Stimulated activated CD8-positive, alpha-beta memory T cell treated with anti-CD3 and anti-CD28 coated beads, Interleukin-7, amount 100 ng/mL, for 4 hours (primary cell): ENCODE results near the gene ERMARD.

Experiments used
- DNase-seq, 2 donors: peaks; one replicate each; pipeline ENCODE4 v3.0.0-alpha.2; 2020; ENCODE audit warnings: low read depth in 2 of 2

ERMARD gene

DNA sequence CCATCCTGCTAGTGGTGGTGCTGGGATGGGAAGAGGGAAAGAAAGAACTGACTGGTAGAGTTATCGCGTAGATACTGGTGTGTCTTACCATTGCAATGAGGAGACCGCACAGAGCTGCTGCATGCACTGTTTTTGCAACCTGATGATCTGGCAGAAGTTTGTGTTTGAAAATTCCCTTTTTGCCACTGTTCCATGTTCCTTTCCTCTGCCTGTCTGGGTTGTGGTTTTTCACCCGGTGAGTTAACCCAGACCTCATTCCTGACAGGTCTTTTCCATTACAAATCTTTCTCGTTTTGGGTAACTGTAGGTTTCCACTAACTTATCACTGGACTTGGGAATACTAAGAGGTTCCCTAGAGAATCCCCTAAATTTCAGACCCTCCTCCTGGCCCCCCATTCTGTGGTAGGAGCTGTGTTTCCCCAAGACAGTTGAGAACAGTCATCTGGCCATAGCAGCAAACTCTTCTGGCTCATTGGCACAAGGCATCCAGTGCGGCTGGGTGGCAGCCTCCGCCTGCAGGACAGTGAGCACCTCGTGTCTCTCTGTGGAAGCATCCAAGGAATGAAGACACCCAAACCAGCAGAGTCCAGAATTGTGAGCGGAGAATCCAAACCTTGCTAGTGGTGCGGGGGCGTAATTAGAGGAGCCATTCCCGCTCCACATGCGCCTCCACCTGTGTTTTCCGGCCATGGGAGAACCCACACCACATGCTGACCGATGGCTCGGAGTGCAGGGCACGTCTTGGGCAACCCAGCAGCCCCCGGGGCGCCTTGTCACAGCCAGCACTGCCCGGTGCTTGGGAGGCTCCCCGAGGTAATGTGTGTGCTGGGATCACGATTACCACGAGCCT is 32.8 kb downstream of the ERMARD start:
- DNase-seq = no peak

DNA sequence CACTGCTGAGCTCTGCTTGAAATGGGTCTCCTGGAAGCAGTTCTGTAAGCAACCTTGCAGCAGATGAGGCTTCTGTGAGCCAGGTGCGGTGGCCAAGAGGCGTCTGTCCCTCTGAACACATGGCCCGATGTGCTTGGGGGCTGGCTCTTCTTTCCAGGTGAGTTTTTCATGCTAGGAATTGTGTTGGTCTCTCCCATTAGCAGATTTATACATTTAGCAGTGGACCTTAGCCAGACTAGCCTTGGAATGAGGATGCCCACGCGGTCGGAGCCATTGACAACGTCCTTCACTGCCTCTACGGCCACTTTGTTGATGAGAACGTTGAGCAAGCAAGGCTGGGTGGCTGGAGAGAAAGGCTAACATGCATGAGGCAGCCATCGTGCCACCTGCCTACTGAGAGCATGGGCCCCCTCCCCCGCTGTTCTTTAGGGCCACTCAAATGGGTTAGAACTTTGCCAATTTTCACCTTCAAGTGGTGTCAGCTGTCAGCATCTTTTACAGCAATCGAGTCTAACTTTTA is 33.5 kb downstream of the ERMARD start:
- no peak for DNase-seq

GRCh38 chr6:169785566-169785965 is 34.1 kb downstream of the ERMARD start:
- no peak for DNase-seq

- DNase-seq = no peak
Measured at GRCh38 chr6:169786349-169786748, 34.9 kb downstream of the ERMARD start.

DNA sequence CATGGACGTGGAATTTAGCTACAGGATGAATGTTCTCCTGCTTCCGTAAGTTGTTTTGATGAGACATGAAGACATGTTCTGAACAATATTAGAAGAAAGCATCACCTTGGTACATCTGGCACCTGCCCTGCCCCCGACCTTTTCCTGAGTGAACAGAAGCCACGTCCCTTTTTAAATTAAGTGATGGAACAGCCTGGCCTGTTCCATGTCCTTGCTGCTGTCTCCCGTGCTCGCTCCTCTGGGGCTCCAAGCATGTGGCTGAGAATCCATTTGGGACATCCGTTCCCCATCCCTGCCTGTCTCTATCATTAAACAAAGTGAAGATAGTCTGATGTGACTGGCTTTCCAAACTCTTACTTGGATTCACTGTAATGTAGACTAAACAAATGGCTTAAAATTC is 36.4 kb downstream of the ERMARD start:
- no peak for DNase-seq

GRCh38 chr6:169788809-169789145 is 37.4 kb downstream of the ERMARD start:
- DNase-seq = no peak

- no peak for DNase-seq
Measured at GRCh38 chr6:169789146-169789943, 37.9 kb downstream of the ERMARD start.

GRCh38 chr6:169789944-169790927 is 38.8 kb downstream of the ERMARD start:
- DNase-seq = peak; percentile 43 to 53

DNA sequence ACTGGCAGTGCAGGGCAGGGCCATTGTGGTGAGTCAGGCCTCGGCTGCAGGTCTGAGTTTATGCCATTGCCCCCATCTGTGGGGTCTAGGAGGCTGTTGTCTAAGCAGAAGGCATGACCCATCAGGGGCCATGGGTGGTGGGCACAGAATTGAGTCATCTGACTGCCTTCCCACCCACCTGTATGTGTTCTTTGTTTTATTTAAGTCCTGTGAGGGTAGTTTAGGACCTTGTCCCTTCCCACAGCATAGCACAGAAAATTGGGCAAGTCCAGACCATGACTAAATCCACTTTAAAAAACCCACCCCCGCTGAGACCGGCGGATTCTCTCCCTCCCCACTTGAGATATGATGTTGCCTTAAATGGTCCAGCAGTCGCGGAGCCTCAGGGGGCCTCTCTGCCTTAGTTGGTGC is 40.3 kb downstream of the ERMARD start:
- DNase-seq = no peak

GRCh38 chr6:169792306-169793015 is 41.0 kb downstream of the ERMARD start:
- no peak for DNase-seq

- no peak for DNase-seq
Measured at GRCh38 chr6:169793408-169793807, 42.0 kb downstream of the ERMARD start.

GRCh38 chr6:169794317-169795055 is 43.1 kb downstream of the ERMARD start:
- no peak for DNase-seq

GRCh38 chr6:169795196-169795595 is 43.8 kb downstream of the ERMARD start:
- DNase-seq = no peak

DNA sequence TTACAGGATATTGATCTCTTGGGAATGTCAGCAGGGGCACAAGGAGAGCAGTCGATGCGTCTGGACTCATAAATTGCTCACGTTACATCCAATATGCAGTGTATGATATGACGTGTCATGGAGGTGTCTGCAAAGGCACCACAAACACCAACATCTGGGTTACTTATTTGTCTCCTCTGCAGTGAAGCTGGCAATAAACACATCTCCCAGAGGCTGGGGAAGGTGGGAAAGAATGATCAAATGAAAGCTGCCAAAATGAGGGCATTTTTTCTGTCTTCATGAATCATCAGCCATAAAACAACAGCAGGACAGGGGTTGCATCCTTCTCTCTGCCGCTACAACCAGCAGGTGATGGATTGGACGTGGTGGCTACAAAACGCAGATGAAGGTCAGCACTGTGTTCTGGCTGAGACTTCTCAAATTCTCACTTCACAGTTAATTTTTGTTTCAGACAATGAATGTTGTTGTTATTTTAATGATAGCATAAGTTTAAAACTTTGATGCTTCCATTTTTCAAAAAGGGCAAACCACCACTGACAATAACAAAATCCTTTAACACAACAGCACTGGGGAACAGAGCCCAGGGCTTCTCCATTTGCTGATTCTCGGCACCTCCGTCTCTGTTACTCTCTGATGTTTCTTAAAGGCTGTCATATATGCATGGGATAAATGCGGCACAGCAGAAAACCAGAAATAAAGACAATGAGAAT is 47.5 kb downstream of the ERMARD start:
- DNase-seq = no peak

GRCh38 chr6:169799474-169799926 is 48.1 kb downstream of the ERMARD start:
- DNase-seq = no peak

DNA sequence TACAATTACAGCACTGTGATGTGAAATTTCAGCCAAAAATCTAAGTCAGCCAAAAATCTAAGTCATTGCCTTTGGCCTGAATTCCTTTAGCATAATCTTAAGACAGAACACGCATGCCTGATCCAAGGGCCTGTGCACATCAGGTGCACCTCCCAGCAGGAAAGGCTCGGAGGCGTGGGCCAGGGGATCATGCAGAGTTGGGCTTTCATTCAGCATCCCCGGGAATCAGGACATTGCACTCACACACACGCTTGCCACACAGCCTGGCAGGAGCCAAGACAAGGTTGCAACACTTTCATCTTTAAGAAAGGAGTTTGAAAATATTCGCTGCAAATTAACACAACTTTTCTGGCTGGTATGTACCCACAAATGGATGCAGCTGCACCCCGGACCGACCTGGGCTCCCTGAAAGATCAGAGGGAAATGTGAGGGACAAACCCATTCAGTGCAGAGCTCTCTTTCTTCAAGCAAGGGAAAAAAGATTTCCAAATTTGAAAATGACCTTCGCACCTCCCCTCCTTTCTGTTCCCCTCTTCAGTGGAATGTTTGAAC is 48.8 kb downstream of the ERMARD start:
- no peak for DNase-seq

DNA sequence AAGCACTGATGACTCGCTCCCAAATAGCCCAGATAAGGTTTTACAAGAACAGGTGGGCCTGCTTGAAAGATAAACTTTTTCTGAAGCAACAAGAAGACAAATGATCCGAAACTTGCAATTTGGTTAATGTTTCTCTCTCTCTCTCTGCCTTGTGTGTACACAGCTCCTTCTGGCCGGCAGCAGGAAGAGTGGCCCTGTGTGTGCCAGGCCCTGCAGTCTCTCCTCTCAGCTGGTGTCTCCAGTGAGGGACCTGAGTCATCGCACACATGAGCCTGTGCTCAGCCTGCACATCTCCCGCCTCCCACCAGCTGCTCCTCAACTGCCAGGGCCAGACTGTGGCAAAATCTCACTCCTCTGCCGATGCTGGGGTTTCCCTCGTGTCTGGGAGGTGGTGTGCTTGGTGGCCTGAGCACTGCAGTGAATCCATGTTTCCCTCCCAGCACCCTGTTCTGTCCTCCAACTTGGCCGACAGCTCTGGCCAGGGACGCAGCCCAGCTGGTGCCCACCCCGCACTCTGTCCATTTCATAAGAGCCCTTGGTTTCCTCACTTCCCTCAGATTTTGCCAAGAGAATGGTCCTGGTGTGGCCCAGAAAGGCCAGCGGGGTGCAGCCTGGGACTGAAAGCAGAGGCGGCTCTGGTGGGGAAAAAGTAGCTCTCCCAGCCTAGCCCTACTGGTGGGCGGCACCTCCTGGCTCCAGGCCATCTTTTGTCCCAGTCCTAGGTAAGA is 49.4 kb downstream of the ERMARD start:
- DNase-seq = no peak

- DNase-seq = no peak
Measured at GRCh38 chr6:169801396-169802160, 50.2 kb downstream of the ERMARD start.
